Ishikawa (cell line): ENCODE results near the gene EVL.
A peak's percentile ranks its signal among the peaks of the same experiment; 100 is the strongest.

Experiments
- CEBPB ChIP-seq: IDR thresholded peaks from 2 replicates; pipeline ENCODE4 v1.6.1; 2012
- CREB1 ChIP-seq: IDR thresholded peaks from 2 replicates; pipeline ENCODE4 v1.6.1; 2012; ENCODE audit warnings: low read depth
- EGR1 ChIP-seq: IDR thresholded peaks from 2 replicates; pipeline ENCODE4 v1.6.1; 2012
- EP300 ChIP-seq: IDR thresholded peaks from 2 replicates; pipeline ENCODE4 v1.6.1; 2012; ENCODE audit warnings: borderline replicate concordance
- FOXM1 ChIP-seq: IDR thresholded peaks from 2 replicates; pipeline ENCODE4 v1.6.1; 2012; ENCODE audit warnings: low read depth, borderline replicate concordance
- MAX ChIP-seq: IDR thresholded peaks from 2 replicates; pipeline ENCODE4 v1.6.1; 2012
- NFIC ChIP-seq: IDR thresholded peaks from 2 replicates; pipeline ENCODE4 v1.6.1; 2012
- RAD21 ChIP-seq: IDR thresholded peaks from 2 replicates; pipeline ENCODE4 v1.6.1; 2012; ENCODE audit warnings: low read depth
- REST ChIP-seq: IDR thresholded peaks from 2 replicates; pipeline ENCODE4 v1.6.1; 2012; ENCODE audit warnings: low read depth, mild to moderate bottlenecking
- TAF1 ChIP-seq: IDR thresholded peaks from 2 replicates; pipeline ENCODE4 v1.6.1; 2012; ENCODE audit warnings: low read depth, mild to moderate bottlenecking
- TCF12 ChIP-seq: IDR thresholded peaks from 2 replicates; pipeline ENCODE4 v1.6.1; 2012; ENCODE audit warnings: low read depth
- TEAD4 ChIP-seq: IDR thresholded peaks from 2 replicates; pipeline ENCODE4 v1.6.1; 2012
- USF1 ChIP-seq: IDR thresholded peaks from 2 replicates; pipeline ENCODE4 v1.6.1; 2012
- YY1 ChIP-seq: IDR thresholded peaks from 2 replicates; pipeline ENCODE4 v1.6.1; 2012; ENCODE audit warnings: low read depth
- ZBTB7A ChIP-seq: IDR thresholded peaks from 2 replicates; pipeline ENCODE4 v1.6.1; 2012; ENCODE audit warnings: low read depth

Gene EVL

GRCh38 chr14:100146531-100147091 lies 81.4 kb downstream of the EVL start:
- TF ChIP-seq MAX = no peak
- TF ChIP-seq FOXM1 = no peak
- TF ChIP-seq CREB1 = no peak
- peak; percentile 20; the same call in 1 of the 2 replicates for TF ChIP-seq RAD21
- TF ChIP-seq ZBTB7A = no peak

- no peak for TF ChIP-seq TAF1
- TF ChIP-seq YY1 = no peak
- no peak for TF ChIP-seq TCF12
- no peak for TF ChIP-seq CREB1
- TF ChIP-seq REST = no peak
- TF ChIP-seq ZBTB7A = no peak
- no peak for TF ChIP-seq EGR1
- TF ChIP-seq MAX = no peak
- no peak for TF ChIP-seq FOXM1
- TF ChIP-seq EP300 = no peak
- TF ChIP-seq CEBPB = no peak
- no peak for TF ChIP-seq TEAD4
- TF ChIP-seq NFIC = no peak
Observed at GRCh38 chr14:100147181-100147631, 82.0 kb downstream of the EVL start.

GRCh38 chr14:100147691-100148464 lies 82.7 kb downstream of the EVL start:
- TF ChIP-seq USF1 (no peak), REST (no peak), RAD21 (no peak), TCF12 (no peak), ZBTB7A (no peak), TAF1 (no peak), FOXM1 (no peak), CREB1 (no peak), EP300 (no peak), CEBPB (no peak), YY1 (no peak), MAX (no peak), NFIC (no peak), TEAD4 (no peak), EGR1 (no peak)

GRCh38 chr14:100148837-100149731 lies 83.9 kb downstream of the EVL start:
- TF ChIP-seq RAD21 = no peak
- TF ChIP-seq TEAD4 = no peak
- TF ChIP-seq REST = no peak
- TF ChIP-seq CEBPB = no peak
- TF ChIP-seq CREB1 = no peak
- no peak for TF ChIP-seq TCF12
- TF ChIP-seq EGR1 = no peak
- no peak for TF ChIP-seq FOXM1
- TF ChIP-seq TAF1 = no peak
- no peak for TF ChIP-seq USF1
- no peak for TF ChIP-seq EP300
- no peak for TF ChIP-seq ZBTB7A
- TF ChIP-seq NFIC = no peak
- TF ChIP-seq YY1 = no peak
- no peak for TF ChIP-seq MAX
